Muscle layer of colon (tissue), 2 donors: ENCODE data around the gene FAIM2.

ENCODE experiments used
- H3K27ac ChIP-seq: one replicate; pipeline ENCODE4 v1.7.0; 2013; ENCODE audit warnings: low read depth, mild to moderate bottlenecking, low read length, moderate library complexity
- H3K27me3 ChIP-seq, 2 donors: one replicate each; pipeline ENCODE4 v1.7.0; 2013; ENCODE audit warnings: low read length in 2 of 2, mild to moderate bottlenecking in 2 of 2; ENCODE audit not compliant: insufficient read depth in 2 of 2, control insufficient read depth in 1 of 2
- H3K36me3 ChIP-seq: one replicate; pipeline ENCODE4 v1.7.0; 2013; ENCODE audit warnings: mild to moderate bottlenecking, low read length; ENCODE audit not compliant: insufficient read depth
- H3K4me1 ChIP-seq: one replicate; pipeline ENCODE4 v1.7.0; 2013; ENCODE audit warnings: mild to moderate bottlenecking, low read length; ENCODE audit not compliant: insufficient read depth
- H3K4me3 ChIP-seq, 2 donors: one replicate each; pipeline ENCODE4 v1.7.0; 2013; ENCODE audit warnings: low read length in 2 of 2, low read depth in 1 of 2, mild to moderate bottlenecking in 1 of 2, moderate library complexity in 1 of 2
- H3K9ac ChIP-seq: one replicate; pipeline ENCODE4 v1.7.0; 2013; ENCODE audit warnings: low read length
- H3K9me3 ChIP-seq: one replicate; pipeline ENCODE4 v1.7.0; 2013; ENCODE audit warnings: mild to moderate bottlenecking, low read length
- donor health status: abdominal sarcoma.
- donor health status: Adenocarcinoma of cecum.

Gene FAIM2

GRCh38 chr12:49923035-49923644 lies 19.4 kb upstream of the FAIM2 start:
- no peaks in the 10 kb centered on the region for H3K9me3 ChIP-seq
- H3K4me1 ChIP-seq: no peaks in the 10 kb centered on the region
- H3K4me3 ChIP-seq: no peak overlapping the region
- H3K36me3 ChIP-seq: no peaks in the 10 kb centered on the region
- peaks cover 0 to 4% of the 10 kb centered on the region in 2 donors for H3K27me3 ChIP-seq
- no peak overlapping the region for H3K27ac ChIP-seq
- no peak overlapping the region for H3K9ac ChIP-seq

- no peaks in the 10 kb centered on the region for H3K4me1 ChIP-seq
- H3K9ac ChIP-seq: no peak overlapping the region
- H3K36me3 ChIP-seq: no peaks in the 10 kb centered on the region
- H3K4me3 ChIP-seq: no peak overlapping the region
- H3K27me3 ChIP-seq: peaks cover 0 to 4% of the 10 kb centered on the region in 2 donors
- no peak overlapping the region for H3K27ac ChIP-seq
- H3K9me3 ChIP-seq: no peaks in the 10 kb centered on the region
Observed at GRCh38 chr12:49922349-49923034, 18.8 kb upstream of the FAIM2 start.

GRCh38 chr12:49921936-49922335 lies 18.2 kb upstream of the FAIM2 start:
- Histone ChIP-seq H3K9ac (no peak overlapping the region), H3K4me3 (no peak overlapping the region), H3K4me1 (no peaks in the 10 kb centered on the region), H3K9me3 (no peaks in the 10 kb centered on the region), H3K27ac (no peak overlapping the region), H3K27me3 (peaks cover 0 to 4% of the 10 kb centered on the region in 2 donors), H3K36me3 (no peaks in the 10 kb centered on the region)

GRCh38 chr12:49921299-49921698 lies 17.6 kb upstream of the FAIM2 start:
- H3K36me3 ChIP-seq: no peaks in the 10 kb centered on the region
- no peak overlapping the region for H3K4me3 ChIP-seq
- H3K4me1 ChIP-seq: no peaks in the 10 kb centered on the region
- peaks cover 0 to 4% of the 10 kb centered on the region in 2 donors for H3K27me3 ChIP-seq
- no peaks in the 10 kb centered on the region for H3K9me3 ChIP-seq
- no peak overlapping the region for H3K9ac ChIP-seq
- no peak overlapping the region for H3K27ac ChIP-seq

- H3K36me3 ChIP-seq: no peaks in the 10 kb centered on the region
- H3K27me3 ChIP-seq: peaks cover 0 to 4% of the 10 kb centered on the region in 2 donors
- H3K9ac ChIP-seq: no peak overlapping the region
- no peak overlapping the region for H3K27ac ChIP-seq
- no peaks in the 10 kb centered on the region for H3K4me1 ChIP-seq
- H3K9me3 ChIP-seq: no peaks in the 10 kb centered on the region
- H3K4me3 ChIP-seq: no peak overlapping the region
Observed at GRCh38 chr12:49920915-49921286, 17.2 kb upstream of the FAIM2 start.

- H3K27ac ChIP-seq: no peak overlapping the region
Observed at GRCh38 chr12:49920241-49920914, 16.7 kb upstream of the FAIM2 start.

GRCh38 chr12:49917788-49918173 lies 14.1 kb upstream of the FAIM2 start:
- Histone ChIP-seq H3K27me3 (peaks cover 0 to 4% of the 10 kb centered on the region in 2 donors), H3K9me3 (no peaks in the 10 kb centered on the region), H3K4me1 (no peaks in the 10 kb centered on the region), H3K4me3 (no peak overlapping the region), H3K27ac (no peak overlapping the region), H3K36me3 (no peaks in the 10 kb centered on the region), H3K9ac (no peak overlapping the region)

More at GRCh38 chr12:49920241-49920914, 16.7 kb upstream of the FAIM2 start:
- no peaks in the 10 kb centered on the region for H3K9me3 ChIP-seq
- H3K4me3 ChIP-seq: no peak overlapping the region
- no peaks in the 10 kb centered on the region for H3K36me3 ChIP-seq
- H3K4me1 ChIP-seq: no peaks in the 10 kb centered on the region
- H3K27me3 ChIP-seq: peaks cover 0 to 4% of the 10 kb centered on the region in 2 donors
- no peak overlapping the region for H3K9ac ChIP-seq

GRCh38 chr12:49917166-49917787 lies 13.6 kb upstream of the FAIM2 start:
- no peak overlapping the region for H3K27ac ChIP-seq

GRCh38 chr12:49916129-49916919 lies 12.6 kb upstream of the FAIM2 start:
- H3K4me1 ChIP-seq: no peaks in the 10 kb centered on the region
- peaks cover 0 to 4% of the 10 kb centered on the region in 2 donors for H3K27me3 ChIP-seq
- no peak overlapping the region for H3K9ac ChIP-seq
- no peak overlapping the region for H3K4me3 ChIP-seq
- no peak overlapping the region for H3K27ac ChIP-seq
- H3K9me3 ChIP-seq: no peaks in the 10 kb centered on the region
- no peaks in the 10 kb centered on the region for H3K36me3 ChIP-seq

More at GRCh38 chr12:49917166-49917787, 13.6 kb upstream of the FAIM2 start:
- peaks cover 0 to 4% of the 10 kb centered on the region in 2 donors for H3K27me3 ChIP-seq
- H3K36me3 ChIP-seq: no peaks in the 10 kb centered on the region
- no peaks in the 10 kb centered on the region for H3K9me3 ChIP-seq
- H3K4me3 ChIP-seq: no peak overlapping the region
- no peak overlapping the region for H3K9ac ChIP-seq
- H3K4me1 ChIP-seq: no peaks in the 10 kb centered on the region

GRCh38 chr12:49912345-49913255 lies 8.9 kb upstream of the FAIM2 start:
- Histone ChIP-seq H3K36me3 (no peaks in the 10 kb centered on the region), H3K9me3 (no peaks in the 10 kb centered on the region), H3K27ac (no peak overlapping the region), H3K9ac (no peak overlapping the region), H3K4me3 (no peak overlapping the region), H3K4me1 (no peaks in the 10 kb centered on the region), H3K27me3 (no peaks in the 10 kb centered on the region)
